ENCODE results near the gene PRCD.

The PRCD gene

GRCh38 chr17:76572201-76572910, 32.5 kb downstream of the PRCD start:
- no peak overlapping the region for H3K4me3 Mint-ChIP-seq
- H3K4me1 Mint-ChIP-seq (ENCODE audit: low read depth): peaks cover 8% of the 10 kb centered on the region
- no peaks in the 10 kb centered on the region for H3K27me3 Mint-ChIP-seq
- peaks cover 4% of the 10 kb centered on the region for H3K36me3 Mint-ChIP-seq (ENCODE audit: low read depth)
- H3K27ac Mint-ChIP-seq: no peak overlapping the region
- H3K9me3 Mint-ChIP-seq: no peaks in the 10 kb centered on the region

GRCh38 chr17:76573096-76573495, 33.3 kb downstream of the PRCD start:
- Mint-ChIP-seq H3K4me3 (no peak overlapping the region), H3K9me3 (no peaks in the 10 kb centered on the region), H3K27ac (no peak overlapping the region), H3K36me3 (ENCODE audit: low read depth) (peaks cover 1% of the 10 kb centered on the region), H3K27me3 (no peaks in the 10 kb centered on the region), H3K4me1 (ENCODE audit: low read depth) (peaks cover under 1% of the 10 kb centered on the region)

GRCh38 chr17:76574166-76574565, 34.3 kb downstream of the PRCD start:
- Mint-ChIP-seq H3K9me3 (no peaks in the 10 kb centered on the region), H3K27ac (no peak overlapping the region), H3K27me3 (no peaks in the 10 kb centered on the region), H3K4me3 (no peak overlapping the region), H3K4me1 (ENCODE audit: low read depth) (peaks cover 3% of the 10 kb centered on the region), H3K36me3 (ENCODE audit: low read depth) (no peaks in the 10 kb centered on the region)

- Mint-ChIP-seq H3K27ac (no peak overlapping the region), H3K27me3 (no peaks in the 10 kb centered on the region), H3K4me3 (no peak overlapping the region), H3K9me3 (no peaks in the 10 kb centered on the region), H3K4me1 (ENCODE audit: low read depth) (peaks cover 8% of the 10 kb centered on the region), H3K36me3 (ENCODE audit: low read depth) (no peaks in the 10 kb centered on the region)
Measured at GRCh38 chr17:76575570-76575969, 35.7 kb downstream of the PRCD start.

GRCh38 chr17:76576189-76576588, 36.3 kb downstream of the PRCD start:
- no peak overlapping the region for H3K27ac Mint-ChIP-seq
- H3K4me3 Mint-ChIP-seq: no peak overlapping the region
- H3K36me3 Mint-ChIP-seq (ENCODE audit: low read depth): no peaks in the 10 kb centered on the region
- no peaks in the 10 kb centered on the region for H3K27me3 Mint-ChIP-seq
- peaks cover 8% of the 10 kb centered on the region for H3K4me1 Mint-ChIP-seq (ENCODE audit: low read depth)
- H3K9me3 Mint-ChIP-seq: no peaks in the 10 kb centered on the region

- no peaks in the 10 kb centered on the region for H3K9me3 Mint-ChIP-seq
- H3K4me1 Mint-ChIP-seq (ENCODE audit: low read depth): peaks cover 8% of the 10 kb centered on the region
- H3K4me3 Mint-ChIP-seq: no peak overlapping the region
- no peak overlapping the region for H3K27ac Mint-ChIP-seq
- H3K27me3 Mint-ChIP-seq: peaks cover 6% of the 10 kb centered on the region
- H3K36me3 Mint-ChIP-seq (ENCODE audit: low read depth): no peaks in the 10 kb centered on the region
Measured at GRCh38 chr17:76577876-76578275, 38.0 kb downstream of the PRCD start.

GRCh38 chr17:76578376-76578775, 38.5 kb downstream of the PRCD start:
- H3K4me3 Mint-ChIP-seq: no peak overlapping the region
- H3K36me3 Mint-ChIP-seq (ENCODE audit: low read depth): no peaks in the 10 kb centered on the region
- peaks cover 8% of the 10 kb centered on the region for H3K4me1 Mint-ChIP-seq (ENCODE audit: low read depth)
- H3K27ac Mint-ChIP-seq: no peak overlapping the region
- H3K9me3 Mint-ChIP-seq: no peaks in the 10 kb centered on the region
- H3K27me3 Mint-ChIP-seq: peaks cover 8% of the 10 kb centered on the region

- no peaks in the 10 kb centered on the region for H3K9me3 Mint-ChIP-seq
- H3K4me1 Mint-ChIP-seq (ENCODE audit: low read depth): peaks cover 8% of the 10 kb centered on the region
- H3K36me3 Mint-ChIP-seq (ENCODE audit: low read depth): no peaks in the 10 kb centered on the region
- H3K27me3 Mint-ChIP-seq: peaks cover 14% of the 10 kb centered on the region
- no peak overlapping the region for H3K27ac Mint-ChIP-seq
- H3K4me3 Mint-ChIP-seq: no peak overlapping the region
Measured at GRCh38 chr17:76579281-76579680, 39.4 kb downstream of the PRCD start.

GRCh38 chr17:76581515-76581914, 41.7 kb downstream of the PRCD start:
- no peaks in the 10 kb centered on the region for H3K9me3 Mint-ChIP-seq
- peaks cover 14% of the 10 kb centered on the region for H3K4me1 Mint-ChIP-seq (ENCODE audit: low read depth)
- no peak overlapping the region for H3K4me3 Mint-ChIP-seq
- H3K27ac Mint-ChIP-seq: no peak overlapping the region
- H3K36me3 Mint-ChIP-seq (ENCODE audit: low read depth): no peaks in the 10 kb centered on the region
- peaks cover 23% of the 10 kb centered on the region for H3K27me3 Mint-ChIP-seq

GRCh38 chr17:76582660-76583059, 42.8 kb downstream of the PRCD start:
- no peak overlapping the region for H3K4me3 Mint-ChIP-seq
- H3K4me1 Mint-ChIP-seq (ENCODE audit: low read depth): peaks cover 14% of the 10 kb centered on the region
- H3K27ac Mint-ChIP-seq: peak overlapping the region; percentile 18
- H3K36me3 Mint-ChIP-seq (ENCODE audit: low read depth): no peaks in the 10 kb centered on the region
- H3K27me3 Mint-ChIP-seq: peaks cover 32% of the 10 kb centered on the region
- H3K9me3 Mint-ChIP-seq: no peaks in the 10 kb centered on the region

GRCh38 chr17:76584427-76585032, 44.7 kb downstream of the PRCD start:
- Mint-ChIP-seq H3K4me1 (ENCODE audit: low read depth) (peaks cover 8% of the 10 kb centered on the region), H3K36me3 (ENCODE audit: low read depth) (no peaks in the 10 kb centered on the region), H3K27ac (no peak overlapping the region), H3K9me3 (no peaks in the 10 kb centered on the region), H3K4me3 (peak overlapping the region; percentile 64), H3K27me3 (peaks cover 48% of the 10 kb centered on the region)

- Mint-ChIP-seq H3K27ac (no peak overlapping the region), H3K36me3 (ENCODE audit: low read depth) (no peaks in the 10 kb centered on the region), H3K4me1 (ENCODE audit: low read depth) (peaks cover 7% of the 10 kb centered on the region)
Measured at GRCh38 chr17:76585033-76585648, 45.3 kb downstream of the PRCD start.

GRCh38 chr17:76585649-76586593, 46.1 kb downstream of the PRCD start, which contains the start of gene ST6GALNAC2:
ST6GALNAC2 (minus strand) TSS chr17:76585860; CDS start chr17:76585808, 52 bp downstream.
- Mint-ChIP-seq H3K4me3 (peak within 1 kb of the TSS; percentile 64), H3K9me3 (no peaks in the 10 kb centered on the region), H3K36me3 (ENCODE audit: low read depth) (no peaks in the 10 kb centered on the region), H3K27ac (no peak within 1 kb of the TSS), H3K27me3 (peaks cover 54% of the 10 kb centered on the region), H3K4me1 (ENCODE audit: low read depth) (peaks cover 7% of the 10 kb centered on the region)

More at GRCh38 chr17:76585033-76585648, 45.3 kb downstream of the PRCD start:
- Mint-ChIP-seq H3K9me3 (no peaks in the 10 kb centered on the region), H3K27me3 (peaks cover 54% of the 10 kb centered on the region), H3K4me3 (peak overlapping the region; percentile 64)

- H3K4me1 Mint-ChIP-seq (ENCODE audit: low read depth): peaks cover 7% of the 10 kb centered on the region
- H3K27me3 Mint-ChIP-seq: peaks cover 57% of the 10 kb centered on the region
- H3K36me3 Mint-ChIP-seq (ENCODE audit: low read depth): no peaks in the 10 kb centered on the region
- H3K4me3 Mint-ChIP-seq: no peak overlapping the region
- H3K9me3 Mint-ChIP-seq: no peaks in the 10 kb centered on the region
- H3K27ac Mint-ChIP-seq: no peak overlapping the region
Measured at GRCh38 chr17:76586741-76587487, 47.1 kb downstream of the PRCD start.

All from stimulated activated naive CD8-positive, alpha-beta T cell treated with anti-CD3 and anti-CD28 coated beads, Interleukin-15, Interleukin-2, amounts not matched to agents 100 ng/mL and 50 ng/mL, for 24 hours (primary cell).